GM18508 (cell line): ENCODE measurements around the gene NISCH.

Experiments used
- ATAC-seq: cut with Tn5 transposase; IDR thresholded peaks from one replicate; pipeline ENCODE4 v1.9.1; 2021; ENCODE audit warnings: moderate number of reproducible peaks; ENCODE audit not compliant: insufficient read depth, unreplicated experiment

The NISCH gene

GRCh38 chr3:52455283-52456168 is at the start of gene NISCH:
TSS of gene NISCH (plus strand) at chr3:52455604. CDS start at chr3:52455642, 38 bp downstream.
- no peak for ATAC-seq

DNA sequence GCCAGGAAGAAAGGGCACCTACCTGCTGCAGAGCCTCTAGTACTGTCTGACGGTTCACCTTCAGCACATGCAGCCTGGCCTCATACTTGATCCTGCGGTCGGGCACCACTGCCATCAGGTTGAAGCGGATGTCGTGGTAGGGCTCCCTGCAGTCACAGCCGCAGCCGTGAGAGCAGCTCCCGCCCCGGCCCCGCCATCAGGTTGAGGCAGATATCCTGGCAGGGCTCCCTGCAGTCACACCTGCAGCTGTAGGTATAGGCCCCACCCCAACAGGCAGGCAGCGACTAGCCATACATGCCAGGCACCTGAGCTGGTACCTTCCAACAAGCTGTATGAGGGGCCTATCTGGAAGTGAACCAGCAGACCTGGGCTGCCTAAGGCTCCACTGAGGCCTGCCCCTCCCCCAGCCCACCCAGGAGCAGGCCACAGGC is 49.2 kb upstream of the NISCH start:
- no peak for ATAC-seq

GRCh38 chr3:52406791-52407510 is 48.5 kb upstream of the NISCH start:
- no peak for ATAC-seq

- no peak for ATAC-seq
Observed at GRCh38 chr3:52407779-52408178, 47.6 kb upstream of the NISCH start.

- ATAC-seq, result no peak
Observed at GRCh38 chr3:52408466-52408865, 46.9 kb upstream of the NISCH start.

DNA sequence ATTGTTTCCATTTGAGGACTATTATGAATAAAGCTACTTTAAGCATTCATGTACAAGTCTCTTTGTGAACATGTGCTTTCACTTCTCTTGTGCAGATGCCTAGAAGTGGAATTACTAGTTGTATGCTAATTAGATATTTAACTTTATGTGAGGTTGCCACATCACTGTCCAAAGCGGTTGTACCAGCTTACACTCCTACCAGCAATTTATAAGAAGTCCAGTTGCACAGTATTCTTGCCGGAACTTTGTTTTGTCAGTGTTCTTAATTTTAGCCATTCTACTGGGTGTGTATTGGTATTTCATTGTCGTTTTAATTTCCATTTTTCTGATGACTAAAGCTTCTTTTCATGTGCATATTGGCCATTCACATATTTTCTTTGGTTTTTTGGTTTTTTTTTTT is 39.6 kb upstream of the NISCH start:
- no peak for ATAC-seq

GRCh38 chr3:52420388-52420787 is 35.0 kb upstream of the NISCH start:
- no peak for ATAC-seq

GRCh38 chr3:52422669-52423068 is 32.7 kb upstream of the NISCH start:
- ATAC-seq, result no peak

DNA sequence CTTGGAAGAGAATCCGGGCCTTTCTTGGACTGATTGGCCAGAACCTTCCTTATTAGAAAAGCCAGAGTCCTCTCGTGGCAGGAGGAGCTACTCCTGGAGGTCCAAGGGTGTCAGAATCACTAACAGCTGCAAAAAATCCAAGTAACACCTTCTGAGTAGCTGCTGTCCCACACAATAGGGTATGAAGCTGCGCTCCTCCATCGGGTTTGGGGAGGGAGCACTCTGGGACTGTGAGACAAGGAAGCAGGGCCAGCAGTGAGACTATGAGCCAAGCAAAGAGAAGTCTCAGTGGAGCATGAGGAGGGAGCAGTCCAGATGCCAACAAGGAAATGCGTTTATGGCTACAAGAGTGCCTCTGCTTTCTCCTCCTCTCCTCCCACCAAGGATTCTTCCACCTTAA is 32.2 kb upstream of the NISCH start:
- no peak for ATAC-seq

DNA sequence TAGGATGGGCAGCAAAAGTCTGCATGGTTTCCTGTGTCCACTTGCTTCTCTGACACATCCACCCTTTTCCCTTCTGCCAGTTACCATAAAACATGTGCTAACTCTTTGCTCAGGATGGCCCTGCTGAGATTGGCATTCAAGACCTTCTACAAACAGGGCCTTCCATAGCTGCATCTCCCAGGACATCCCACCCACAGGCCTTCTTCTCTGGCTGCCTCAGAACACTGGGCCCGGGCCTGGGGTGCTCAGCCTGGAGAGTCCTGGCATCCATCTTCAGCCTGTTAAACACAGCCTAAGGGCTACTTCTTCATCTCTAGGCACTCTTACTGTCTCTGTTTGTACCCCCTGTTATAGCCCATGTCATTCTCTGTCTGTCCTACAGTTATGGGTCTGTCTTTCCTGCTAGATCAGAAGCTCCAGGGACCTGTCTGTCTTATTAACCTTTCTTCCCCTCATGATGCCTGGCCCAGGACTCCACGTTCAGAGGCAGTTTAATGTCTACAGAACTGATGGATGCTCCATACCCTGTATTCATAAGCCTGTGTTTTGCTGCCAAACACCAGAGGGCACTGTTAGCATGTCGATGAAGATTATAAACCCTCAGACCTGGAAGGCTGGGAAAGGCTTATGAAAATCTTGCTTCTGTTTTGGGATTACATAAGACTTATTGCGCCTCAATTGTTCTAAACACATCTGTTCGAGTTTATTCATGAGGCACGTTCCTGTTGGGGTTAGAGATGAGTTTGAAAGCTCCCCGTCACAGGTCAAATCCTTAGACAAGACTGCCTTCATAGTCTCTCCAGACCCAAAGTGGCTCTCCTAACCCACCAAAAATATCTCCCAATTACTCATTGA is 27.0 kb upstream of the NISCH start:
- no peak for ATAC-seq

- no peak for ATAC-seq
Observed at GRCh38 chr3:52429031-52429430, 26.4 kb upstream of the NISCH start.

DNA sequence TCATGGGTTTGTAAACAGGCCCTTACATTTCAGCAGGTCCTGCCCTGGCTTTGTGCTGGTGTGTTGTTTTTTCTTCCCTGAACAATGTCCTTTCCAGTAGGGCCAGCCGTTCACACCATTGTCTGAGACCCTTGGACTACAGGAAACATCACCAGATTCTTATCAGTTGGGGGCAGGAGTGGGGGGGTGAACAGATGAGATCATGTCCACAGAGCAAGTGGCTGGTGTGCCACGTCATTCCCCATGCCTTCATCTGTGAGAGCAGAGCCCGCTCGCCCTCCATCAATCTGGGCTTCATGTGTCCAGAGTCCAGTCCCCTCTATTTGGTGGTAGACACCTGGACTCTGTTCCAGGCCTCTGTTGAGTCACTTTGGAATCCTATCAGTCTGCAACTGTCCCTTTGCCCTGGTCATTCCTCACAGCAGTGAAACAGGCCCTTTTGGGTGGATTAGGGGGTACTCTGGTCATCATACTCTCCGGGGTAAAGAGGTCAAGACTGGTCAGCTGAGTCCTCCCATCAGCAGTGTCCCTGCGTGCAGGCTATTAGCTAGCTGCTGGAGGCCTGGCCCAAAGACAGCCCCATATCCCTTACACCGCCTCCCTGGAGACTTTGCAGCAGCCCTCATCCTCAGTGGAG is 25.5 kb upstream of the NISCH start:
- no peak for ATAC-seq

- ATAC-seq, result no peak
Observed at GRCh38 chr3:52430416-52430810, 25.0 kb upstream of the NISCH start.

GRCh38 chr3:52431459-52432223 is 23.8 kb upstream of the NISCH start:
- ATAC-seq, result no peak

- ATAC-seq, result no peak
Observed at GRCh38 chr3:52432225-52432624, 23.2 kb upstream of the NISCH start.

GRCh38 chr3:52432691-52433141 is 22.7 kb upstream of the NISCH start:
- no peak for ATAC-seq

DNA sequence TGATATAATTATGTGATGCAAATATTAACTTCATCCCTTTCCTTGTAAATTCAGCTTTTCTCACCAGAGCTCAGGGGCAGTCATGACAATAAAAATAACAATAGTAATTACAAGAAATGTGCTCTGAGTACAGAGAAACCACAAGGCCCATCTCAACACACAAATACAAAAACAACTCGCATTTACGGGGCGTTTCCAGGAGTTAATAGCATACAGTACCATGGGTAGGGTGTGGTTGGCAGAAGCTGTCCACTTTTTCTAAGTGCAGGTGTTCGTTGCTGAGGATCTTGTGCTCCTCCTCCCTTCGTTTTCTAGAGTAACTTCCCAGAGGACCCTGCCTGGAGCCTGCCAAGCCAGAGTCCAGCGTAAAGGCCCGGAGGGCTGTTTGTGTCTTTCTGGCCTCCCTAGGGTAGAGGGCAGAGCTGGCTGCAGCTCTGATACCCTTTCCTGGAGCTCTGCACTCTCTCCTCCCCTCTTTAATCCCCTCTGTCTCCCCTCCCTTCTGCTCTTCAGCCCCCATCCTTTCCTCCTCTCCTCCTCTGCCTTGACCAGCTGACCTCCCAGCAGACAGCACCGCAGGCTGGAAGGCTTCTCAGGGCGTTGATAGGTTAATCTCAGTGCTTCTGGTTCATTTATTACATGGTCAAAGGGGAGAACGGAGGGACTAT is 21.9 kb upstream of the NISCH start:
- no peak for ATAC-seq

GRCh38 chr3:52433996-52434479 is 21.4 kb upstream of the NISCH start:
- ATAC-seq, result no peak
